GM12878 (cell line): Measurements from ENCODE around the gene SLU7. TPM values are rescaled to one million over a fixed set of nuclear protein-coding genes. Genes with fewer than 3 reads are reported as not detected.
A peak's percentile ranks its signal among the peaks of the same experiment; 100 is the strongest.

ENCODE experiments used
- ATAC-seq: fragments of 200-7000 bp; cut with Tn5 transposase; 3 replicates; pipeline ENCODE4 v1.9.1; 2020; ENCODE audit warnings: mild to moderate bottlenecking, moderate library complexity
- BruUV-seq: library from RNA; stranded (reverse); fragments of 400-500 nt; replicated peaks from 2 replicates; lab custom pipeline; 2021; lab: Mats Ljungman, UMichigan
- CTCF ChIA-PET: fragments of 300-600 bp; sonication (Branson Sonifier 250); formaldehyde crosslinking; extraction: SDS; loops from one replicate; lab custom pipeline; 2021; ENCODE audit warnings: inconsistent platforms; lab: Yijun Ruan, JAX
- POLR2A ChIA-PET: fragments of 350-600 bp; formaldehyde crosslinking; extraction: SDS; loops from one replicate; lab custom pipeline; 2021; ENCODE audit warnings: inconsistent platforms; lab: Charles Lee
- RAD21 ChIA-PET: fragments of 300-600 bp; sonication (Branson Sonifier 250); formaldehyde crosslinking; loops from one replicate; lab custom pipeline; 2023; ENCODE audit warnings: antibody characterized with exemption; ENCODE audit not compliant: unreplicated experiment; lab: Charles Lee
- SMC1A ChIA-PET: fragments of 300-600 bp; sonication (Branson Sonifier 250); formaldehyde crosslinking; loops from one replicate; lab custom pipeline; 2023; ENCODE audit not compliant: unreplicated experiment, uncharacterized antibody; lab: Charles Lee
- DNase-seq: peaks from one replicate; pipeline ENCODE4 v3.0.0-alpha.2; 2011; ENCODE audit warnings: low read depth, low spot score
- FAIRE-seq: peaks from 3 replicates; lab custom pipeline; 2011; peaks lifted over from hg19 to GRCh38; lab: Jason Lieb, UNC
- H2AFZ ChIP-seq: 2 replicates; pipeline ENCODE4 v1.6.0; 2011; ENCODE audit warnings: low read depth, low read length, control low read depth; ENCODE audit not compliant: control insufficient read depth
- H3K27ac ChIP-seq: 2 replicates; pipeline ENCODE4 v1.5.1; 2011; ENCODE audit warnings: control low read depth; ENCODE audit not compliant: control insufficient read depth, insufficient read depth
- H3K27me3 ChIP-seq, 2 experiments: replicated peaks in 1 of 2; 2 replicates each; pipeline versions ENCODE4 v1.6.0 to v1.6.1; 2011; ENCODE audit warnings: low read length in 1 of 2; ENCODE audit not compliant: control insufficient read depth in 2 of 2, insufficient read depth in 2 of 2
- H3K36me3 ChIP-seq, 2 experiments: 2 replicates each; pipeline ENCODE4 v1.5.1; 2011; ENCODE audit warnings: low read length in 1 of 2; ENCODE audit not compliant: control insufficient read depth in 2 of 2, insufficient read depth in 2 of 2
- H3K4me1 ChIP-seq: 2 replicates; pipeline ENCODE4 v1.6.1; 2011; ENCODE audit warnings: mild to moderate bottlenecking, low read length, moderate library complexity, mixed read lengths; ENCODE audit not compliant: control insufficient read depth, insufficient read depth
- H3K4me2 ChIP-seq: 2 replicates; pipeline ENCODE4 v1.6.0; 2011; ENCODE audit warnings: control low read depth; ENCODE audit not compliant: control insufficient read depth, insufficient read depth
- H3K4me3 ChIP-seq: fragments of 200-600 bp; sonication (generic); 2 replicates; pipeline ENCODE4 v1.5.1; 2016
- H3K79me2 ChIP-seq: 2 replicates; pipeline ENCODE4 v1.6.0; 2011; ENCODE audit warnings: low read length; ENCODE audit not compliant: control insufficient read depth, insufficient read depth
- H3K9ac ChIP-seq: 2 replicates; pipeline ENCODE4 v1.8.0; 2011; ENCODE audit warnings: low read length, control low read depth, mixed read lengths; ENCODE audit not compliant: control insufficient read depth, insufficient read depth
- H3K9me3 ChIP-seq: replicated peaks from 3 replicates; pipeline ENCODE4 v1.5.1; 2011; ENCODE audit warnings: mild to moderate bottlenecking, low read length; ENCODE audit not compliant: control insufficient read depth, insufficient read depth
- H4K20me1 ChIP-seq: 2 replicates; pipeline ENCODE4 v1.6.0; 2011; ENCODE audit not compliant: control insufficient read depth, insufficient read depth
- ATF7 ChIP-seq: fragments of 450-650 bp; IDR thresholded peaks from 2 replicates; pipeline ENCODE4 v1.6.1; 2016; ENCODE audit warnings: low read depth, mild to moderate bottlenecking
- CHD4 ChIP-seq: fragments of 200-600 bp; sonication (generic); IDR thresholded peaks from 2 replicates; pipeline ENCODE4 v1.6.1; 2016; ENCODE audit warnings: mild to moderate bottlenecking
- HCFC1 ChIP-seq: fragments of 150-350 bp; IDR thresholded peaks from 2 replicates; pipeline ENCODE4 v1.6.1; 2014; ENCODE audit warnings: low read length
- KDM1A ChIP-seq: fragments of 200-600 bp; sonication (generic); IDR thresholded peaks from 2 replicates; pipeline ENCODE4 v1.6.1; 2016; ENCODE audit warnings: borderline replicate concordance
- NBN ChIP-seq: fragments of 450-650 bp; IDR thresholded peaks from 2 replicates; pipeline ENCODE4 v1.6.1; 2016
- NFXL1 ChIP-seq: fragments of 450-650 bp; IDR thresholded peaks from 2 replicates; pipeline ENCODE4 v1.6.1; 2017; ENCODE audit warnings: antibody characterized with exemption, mild to moderate bottlenecking, borderline replicate concordance
- NFYB ChIP-seq: IDR thresholded peaks from 2 replicates; pipeline ENCODE4 v1.6.1; 2011; ENCODE audit warnings: low read depth, mild to moderate bottlenecking, low read length, improper control_type of control experiment, moderate library complexity; ENCODE audit not compliant: insufficient read depth
- POLR2AphosphoS2 ChIP-seq: IDR thresholded peaks from 2 replicates; pipeline ENCODE4 v1.6.1; 2011; ENCODE audit warnings: low read depth, mild to moderate bottlenecking, low read length, improper control_type of control experiment, moderate library complexity
- SIX5 ChIP-seq: IDR thresholded peaks from 2 replicates; pipeline ENCODE4 v1.6.1; 2011; ENCODE audit warnings: mild to moderate bottlenecking, low read depth, low read length, moderate library complexity; ENCODE audit not compliant: severe bottlenecking
- SMAD1 ChIP-seq: fragments of 450-650 bp; IDR thresholded peaks from 2 replicates; pipeline ENCODE4 v1.6.1; 2018; ENCODE audit warnings: mild to moderate bottlenecking, low read depth; ENCODE audit not compliant: partially characterized antibody
- SREBF1 ChIP-seq: IDR thresholded peaks from 2 replicates; pipeline ENCODE4 v1.6.1; 2012; ENCODE audit warnings: mild to moderate bottlenecking, low read length
- SRF ChIP-seq, 2 experiments: IDR thresholded peaks; 2 replicates each; pipeline ENCODE4 v1.6.1; 2011; ENCODE audit warnings: low read depth in 2 of 2, low read length in 2 of 2, mild to moderate bottlenecking in 1 of 2, moderate library complexity in 1 of 2
- SUZ12 ChIP-seq: fragments of 200-600 bp; sonication (generic); IDR thresholded peaks from one replicate; pipeline ENCODE4 v1.6.1; 2018; ENCODE audit warnings: antibody characterized with exemption, mild to moderate bottlenecking; ENCODE audit not compliant: unreplicated experiment
- ZNF384 ChIP-seq: IDR thresholded peaks from 2 replicates; pipeline ENCODE4 v1.6.1; 2012; ENCODE audit warnings: low read depth, mild to moderate bottlenecking, low read length, improper control_type of control experiment, borderline replicate concordance
- WGBS: methylation state at CpG from one replicate; pipeline ENCODE4 v1.1.6; 2016; ENCODE audit warnings: low lambda C conversion rate; ENCODE audit not compliant: insufficient replicate concordance, insufficient coverage; ENCODE audit errors: missing lambda C conversion rate; 5-methylcytosine and 5-hydroxymethylcytosine counted together
- in situ Hi-C: fragments of 300-500 bp; cut with MboI; formaldehyde crosslinking; loops from 9 replicates; pipeline ENCODE4 v1.14.3; 2018; ENCODE audit warnings: mixed read lengths
- intact Hi-C: fragments of 100-400 bp; cut with micrococcal nuclease; formaldehyde crosslinking; loops from one replicate; pipeline ENCODE4 v1.14.2; 2022; ENCODE audit not compliant: unreplicated experiment
- polyA plus RNA-seq, 11 experiments: library from polyadenylated mRNA; depleted of rRNA in 4 of 11; unstranded in 6 of 11; stranded (reverse) in 5 of 11; fragments of >200 nt; fragmentation: Nextera tagmentation in 4 of 11; fragmentation: Illumina TruSeq in 1 of 11; extraction: Ambion mirVana in 4 of 11; extraction: Trizol in 1 of 11; gene quantifications; 1 replicate in 1 of 11; 2 replicates in 10 of 11; pipeline versions ENCODE4 v1.2.1 to v1.2.3, GENCODE V29; 2011 to 2016; ENCODE audit warnings: inconsistent platforms in 2 of 11, missing spikeins in 2 of 11, low read depth in 1 of 11
- total RNA-seq, 4 experiments: library from RNA; depleted of rRNA in 3 of 4; stranded (reverse); fragments of >200 nt in 3 of 4; fragmentation: Illumina TruSeq in 1 of 4; extraction: Trizol in 1 of 4; gene quantifications; 2 replicates each; pipeline versions ENCODE4 v1.2.1 to v1.2.3, GENCODE V29; 2013 to 2021
- TF ChIP-seq, protein P1 (sequence below): IDR thresholded peaks from 2 replicates; pipeline ENCODE4 v1.6.1; 2011; ENCODE audit warnings: borderline replicate concordance, low read depth, mild to moderate bottlenecking, moderate library complexity, mixed read lengths, low read length; ENCODE audit not compliant: insufficient read depth; ENCODE audit errors: extremely low read length
- TF ChIP-seq, protein P2 (sequence below): fragments of 450-650 bp; IDR thresholded peaks from 2 replicates; pipeline ENCODE4 v1.6.1; 2018; ENCODE audit warnings: mild to moderate bottlenecking, low read depth, moderate library complexity; ENCODE audit not compliant: partially characterized antibody

SLU7 gene
- total and polyA plus RNA-seq, 10 of the 15 experiments (the other 5 are each of a cell fraction or from before 2014, with no cell fraction given) = 32.7 to 55.2 (median 46.6) TPM

DNA sequence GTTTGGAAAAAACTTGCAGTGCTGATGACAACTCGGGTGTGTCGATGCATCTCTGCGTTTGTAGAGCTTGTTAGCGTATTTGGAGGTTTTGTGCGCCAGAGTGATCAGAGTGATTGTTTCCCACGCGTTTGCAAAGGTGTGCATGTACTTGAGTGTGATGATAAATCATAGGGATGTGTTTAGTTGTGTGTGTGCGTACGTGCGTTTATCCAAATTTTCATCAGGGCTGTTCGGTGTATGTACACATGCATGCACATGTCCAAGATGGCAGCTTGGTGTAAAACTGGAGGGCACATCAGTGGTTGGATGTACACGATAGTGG, 48.2 kb downstream of the SLU7 start:
- peak overlapping the region; percentile 84 for H3K4me2 ChIP-seq
- no peak for TF ChIP-seq POLR2AphosphoS2
- no peak for TF ChIP-seq SMAD1
- no peak for TF ChIP-seq ATF7
- no peak for TF ChIP-seq NFXL1
- no peak for TF ChIP-seq SIX5
- TF ChIP-seq ZNF384 = no peak
- no peak for TF ChIP-seq HCFC1
- no peak for TF ChIP-seq NFYB
- no peak for TF ChIP-seq CHD4
- TF ChIP-seq KDM1A = no peak
- TF ChIP-seq, protein P1, sequence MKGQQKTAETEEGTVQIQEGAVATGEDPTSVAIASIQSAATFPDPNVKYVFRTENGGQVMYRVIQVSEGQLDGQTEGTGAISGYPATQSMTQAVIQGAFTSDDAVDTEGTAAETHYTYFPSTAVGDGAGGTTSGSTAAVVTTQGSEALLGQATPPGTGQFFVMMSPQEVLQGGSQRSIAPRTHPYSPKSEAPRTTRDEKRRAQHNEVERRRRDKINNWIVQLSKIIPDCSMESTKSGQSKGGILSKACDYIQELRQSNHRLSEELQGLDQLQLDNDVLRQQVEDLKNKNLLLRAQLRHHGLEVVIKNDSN = no peak
- TF ChIP-seq SUZ12 = no peak
- TF ChIP-seq, protein P2, sequence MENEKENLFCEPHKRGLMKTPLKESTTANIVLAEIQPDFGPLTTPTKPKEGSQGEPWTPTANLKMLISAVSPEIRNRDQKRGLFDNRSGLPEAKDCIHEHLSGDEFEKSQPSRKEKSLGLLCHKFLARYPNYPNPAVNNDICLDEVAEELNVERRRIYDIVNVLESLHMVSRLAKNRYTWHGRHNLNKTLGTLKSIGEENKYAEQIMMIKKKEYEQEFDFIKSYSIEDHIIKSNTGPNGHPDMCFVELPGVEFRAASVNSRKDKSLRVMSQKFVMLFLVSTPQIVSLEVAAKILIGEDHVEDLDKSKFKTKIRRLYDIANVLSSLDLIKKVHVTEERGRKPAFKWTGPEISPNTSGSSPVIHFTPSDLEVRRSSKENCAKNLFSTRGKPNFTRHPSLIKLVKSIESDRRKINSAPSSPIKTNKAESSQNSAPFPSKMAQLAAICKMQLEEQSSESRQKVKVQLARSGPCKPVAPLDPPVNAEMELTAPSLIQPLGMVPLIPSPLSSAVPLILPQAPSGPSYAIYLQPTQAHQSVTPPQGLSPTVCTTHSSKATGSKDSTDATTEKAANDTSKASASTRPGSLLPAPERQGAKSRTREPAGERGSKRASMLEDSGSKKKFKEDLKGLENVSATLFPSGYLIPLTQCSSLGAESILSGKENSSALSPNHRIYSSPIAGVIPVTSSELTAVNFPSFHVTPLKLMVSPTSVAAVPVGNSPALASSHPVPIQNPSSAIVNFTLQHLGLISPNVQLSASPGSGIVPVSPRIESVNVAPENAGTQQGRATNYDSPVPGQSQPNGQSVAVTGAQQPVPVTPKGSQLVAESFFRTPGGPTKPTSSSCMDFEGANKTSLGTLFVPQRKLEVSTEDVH = no peak
- TF ChIP-seq SREBF1 = no peak
- no peak for TF ChIP-seq NBN
- no peak for TF ChIP-seq SRF (IDR thresholded peaks at IDR 0.05; ENCODE audit: low read depth in 2 of 2, low read length in 2 of 2)
- POLR2A ChIA-PET = no interaction called here
- H3K4me1 ChIP-seq = no peaks in the 10 kb centered on the region
- H3K79me2 ChIP-seq = no peaks in the 10 kb centered on the region
- FAIRE-seq (no peak), DNase-seq (no peak), ATAC-seq (no peak)
- no peak overlapping the region for H3K27ac ChIP-seq
- no peak overlapping the region for H3K9ac ChIP-seq
- no TSS peak for BruUV-seq
- H2AFZ ChIP-seq = no peak overlapping the region
- SMC1A ChIA-PET = interaction anchor here (1.1 to 1.6 kb wide), 2 partner anchors 18 to 104 kb away, joined by 3 to 4 read pairs; no protein-coding TSS in a partner anchor
- H4K20me1 ChIP-seq = no peaks in the 10 kb centered on the region
- in situ Hi-C loops (no loop called here), intact Hi-C loops (no loop called here)
- CTCF ChIA-PET = interaction anchor here (0.5 to 1.5 kb wide), 3 partner anchors 20 to 38 kb away, joined by 3 to 5 read pairs (median 3); no protein-coding TSS in a partner anchor
- WGBS = 83% methylated on average over 12 of the region's 12 CpGs
- H3K27me3 ChIP-seq = peaks cover 2 to 10% of the 10 kb centered on the region in 2 experiments; a peak in 3 of 4 replicates
- RAD21 ChIA-PET = no interaction called here
- H3K9me3 ChIP-seq = no peaks in the 10 kb centered on the region
- no peaks in the 10 kb centered on the region for H3K36me3 ChIP-seq
- H3K4me3 ChIP-seq = no peak overlapping the region; the same call in 1 of the 2 replicates
